HepG2 (cell line): ENCODE data around the gene CAMK2N2. TPM values are rescaled to one million over a fixed set of nuclear protein-coding genes. Genes with fewer than 3 reads are reported as not detected.

ENCODE experiments used
- CEBPB ChIP-seq: IDR thresholded peaks from 2 replicates; pipeline ENCODE4 v1.6.1; 2011; ENCODE audit warnings: low read depth, low read length, improper control_type of control experiment, borderline replicate concordance
- CHCHD3 ChIP-seq: sonication (generic); formaldehyde crosslinking; IDR thresholded peaks from 2 replicates; pipeline ENCODE4 v1.8.0; 2022; ENCODE audit warnings: mild to moderate bottlenecking, missing genetic modification reagents, moderate library complexity
- FOSL1 ChIP-seq: sonication (generic); formaldehyde crosslinking; IDR thresholded peaks from 2 replicates; pipeline ENCODE4 v1.9.0; 2021; ENCODE audit warnings: missing genetic modification reagents, borderline replicate concordance
- JARID2 ChIP-seq: sonication (generic); formaldehyde crosslinking; IDR thresholded peaks from 2 replicates; pipeline ENCODE4 v1.8.1; 2023; ENCODE audit warnings: missing genetic modification reagents, inconsistent platforms; ENCODE audit not compliant: insufficient replicate concordance
- KAT7 ChIP-seq: IDR thresholded peaks from 2 replicates; pipeline ENCODE4 v1.6.1; 2018; ENCODE audit warnings: borderline replicate concordance, missing compliant biosample characterization
- NCOA2 ChIP-seq: sonication (generic); formaldehyde crosslinking; IDR thresholded peaks from 2 replicates; pipeline ENCODE4 v1.8.0; 2022; ENCODE audit warnings: inconsistent platforms
- NFE2L2 ChIP-seq: fragments of 150-350 bp; IDR thresholded peaks from 2 replicates; pipeline ENCODE4 v1.6.1; 2014; ENCODE audit warnings: low read length
- NR2F1 ChIP-seq, 2 experiments: fragments of 450-650 bp in 1 of 2; formaldehyde crosslinking in 1 of 2; IDR thresholded peaks; 2 replicates each; pipeline versions ENCODE4 v1.5.0 to v1.6.1; 2016 to 2020; ENCODE audit warnings: mild to moderate bottlenecking in 1 of 2, missing compliant biosample characterization in 1 of 2, missing genetic modification reagents in 1 of 2, moderate library complexity in 1 of 2
- NR2F6 ChIP-seq, 2 experiments: IDR thresholded peaks; 2 replicates each; pipeline ENCODE4 v1.6.1; 2016; ENCODE audit warnings: antibody characterized with exemption in 1 of 2, mild to moderate bottlenecking in 1 of 2
- NRL ChIP-seq: sonication (generic); formaldehyde crosslinking; IDR thresholded peaks from 2 replicates; pipeline ENCODE4 v1.5.0; 2020; ENCODE audit warnings: missing genetic modification reagents, mild to moderate bottlenecking, moderate library complexity, borderline replicate concordance
- REXO4 ChIP-seq: sonication (generic); formaldehyde crosslinking; IDR thresholded peaks from 2 replicates; pipeline ENCODE4 v1.8.0; 2022; ENCODE audit warnings: missing genetic modification reagents, mild to moderate bottlenecking, borderline replicate concordance
- SRSF4 ChIP-seq: fragments of 200-400 bp; formaldehyde crosslinking; IDR thresholded peaks from one replicate; pipeline ENCODE4 v1.6.1; 2018; ENCODE audit warnings: mild to moderate bottlenecking, low read depth, low read length, moderate library complexity; ENCODE audit not compliant: poor library complexity, severe bottlenecking
- TAF1 ChIP-seq: sonication (generic); formaldehyde crosslinking; IDR thresholded peaks from 2 replicates; pipeline ENCODE4 v1.4.0; 2020; ENCODE audit warnings: missing genetic modification reagents
- XRCC5 ChIP-seq: fragments of 200-400 bp; formaldehyde crosslinking; optimal IDR thresholded peaks from 2 replicates; pipeline ENCODE3; 2017; ENCODE audit warnings: mild to moderate bottlenecking, low read length
- ZNF121 ChIP-seq: sonication (generic); formaldehyde crosslinking; IDR thresholded peaks from 2 replicates; pipeline ENCODE4 v1.5.0; 2020; ENCODE audit warnings: mild to moderate bottlenecking, missing genetic modification reagents
- ZNF143 ChIP-seq: sonication (generic); formaldehyde crosslinking; IDR thresholded peaks from 2 replicates; pipeline ENCODE4 v1.4.0; 2020; ENCODE audit warnings: missing genetic modification reagents
- ZNF441 ChIP-seq: sonication (generic); formaldehyde crosslinking; IDR thresholded peaks from 2 replicates; pipeline ENCODE4 v1.7.0; 2021; ENCODE audit warnings: missing genetic modification reagents, borderline replicate concordance
- ZNF672 ChIP-seq: sonication (generic); formaldehyde crosslinking; IDR thresholded peaks from 2 replicates; pipeline ENCODE4 v1.8.1; 2022; ENCODE audit warnings: missing genetic modification reagents
- ZSCAN29 ChIP-seq: sonication (generic); formaldehyde crosslinking; conservative IDR thresholded peaks from 2 replicates; pipeline ENCODE4 v1.4.0; 2020; ENCODE audit warnings: mild to moderate bottlenecking, missing genetic modification reagents
- polyA plus RNA-seq, 8 experiments: library from polyadenylated mRNA; depleted of rRNA in 3 of 8; stranded (reverse) in 7 of 8; unstranded in 1 of 8; fragments of >200 nt; fragmentation: Illumina TruSeq in 4 of 8; extraction: Trizol in 4 of 8; gene quantifications; 2 replicates each; pipeline versions ENCODE4 v1.2.1 to v1.2.3, GENCODE V29; 2011 to 2016; ENCODE audit warnings: low read depth in 4 of 8, missing spikeins in 1 of 8, mixed read lengths in 1 of 8; ENCODE audit not compliant: insufficient read depth in 1 of 8
- total RNA-seq, 5 experiments: library from RNA; depleted of rRNA; stranded (reverse); fragments of >200 nt; fragmentation: Illumina TruSeq; extraction: Trizol; gene quantifications; 2 replicates each; pipeline ENCODE4 v1.2.3, GENCODE V29; 2016; ENCODE audit warnings: low read depth in 1 of 5
- TF ChIP-seq, protein P1 (sequence below): sonication (generic); formaldehyde crosslinking; IDR thresholded peaks from 2 replicates; pipeline ENCODE4 v1.4.0; 2020; ENCODE audit warnings: missing genetic modification reagents, borderline replicate concordance
- TF ChIP-seq, protein P2 (sequence below): sonication (generic); formaldehyde crosslinking; IDR thresholded peaks from 2 replicates; pipeline ENCODE4 v1.4.0; 2020; ENCODE audit warnings: missing genetic modification reagents, borderline replicate concordance
- TF ChIP-seq, protein P3 (sequence below): IDR thresholded peaks from 2 replicates; pipeline ENCODE4 v1.6.1; 2016; ENCODE audit warnings: low read depth, control low read depth

Gene CAMK2N2
- total and polyA plus RNA-seq, 2 of the 13 experiments (the other 11 are each of a cell fraction or from before 2014, with no cell fraction given): 0.12 to 0.27 TPM

DNA sequence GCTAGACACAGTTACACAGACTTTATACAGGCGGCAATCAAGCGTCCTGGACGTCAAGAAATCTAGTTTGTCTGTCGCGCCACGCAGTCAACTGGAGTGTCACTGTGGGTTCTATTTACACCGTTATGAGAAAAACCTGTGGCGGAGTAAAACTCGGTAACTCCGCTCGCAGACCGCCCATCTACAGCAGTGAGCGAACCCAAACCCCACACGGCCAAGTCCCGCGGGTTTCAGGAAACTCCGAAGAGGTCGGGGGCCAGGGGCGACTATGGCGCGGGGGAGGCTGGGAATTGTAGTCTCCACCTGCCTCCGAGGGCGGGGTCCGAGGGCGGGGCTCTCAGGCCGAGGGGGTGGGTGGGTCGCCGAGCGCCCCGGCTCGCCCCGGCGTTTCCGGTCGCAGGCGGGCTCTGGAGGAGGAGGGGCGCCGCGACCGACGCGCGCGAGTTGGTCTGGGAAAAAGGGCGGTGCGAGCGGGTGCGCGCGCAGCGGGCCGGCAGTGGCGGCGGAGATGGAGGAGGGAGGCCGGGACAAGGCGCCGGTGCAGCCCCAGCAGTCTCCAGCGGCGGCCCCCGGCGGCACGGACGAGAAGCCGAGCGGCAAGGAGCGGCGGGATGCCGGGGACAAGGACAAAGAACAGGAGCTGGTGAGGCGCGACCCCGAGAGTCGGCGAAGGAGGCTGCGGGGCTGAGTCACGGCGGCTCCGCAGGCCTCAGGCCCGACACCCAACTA lies 37.6 kb upstream of the CAMK2N2 start, which contains the start of gene PSMD2 (continued):
- TF ChIP-seq, protein P1, sequence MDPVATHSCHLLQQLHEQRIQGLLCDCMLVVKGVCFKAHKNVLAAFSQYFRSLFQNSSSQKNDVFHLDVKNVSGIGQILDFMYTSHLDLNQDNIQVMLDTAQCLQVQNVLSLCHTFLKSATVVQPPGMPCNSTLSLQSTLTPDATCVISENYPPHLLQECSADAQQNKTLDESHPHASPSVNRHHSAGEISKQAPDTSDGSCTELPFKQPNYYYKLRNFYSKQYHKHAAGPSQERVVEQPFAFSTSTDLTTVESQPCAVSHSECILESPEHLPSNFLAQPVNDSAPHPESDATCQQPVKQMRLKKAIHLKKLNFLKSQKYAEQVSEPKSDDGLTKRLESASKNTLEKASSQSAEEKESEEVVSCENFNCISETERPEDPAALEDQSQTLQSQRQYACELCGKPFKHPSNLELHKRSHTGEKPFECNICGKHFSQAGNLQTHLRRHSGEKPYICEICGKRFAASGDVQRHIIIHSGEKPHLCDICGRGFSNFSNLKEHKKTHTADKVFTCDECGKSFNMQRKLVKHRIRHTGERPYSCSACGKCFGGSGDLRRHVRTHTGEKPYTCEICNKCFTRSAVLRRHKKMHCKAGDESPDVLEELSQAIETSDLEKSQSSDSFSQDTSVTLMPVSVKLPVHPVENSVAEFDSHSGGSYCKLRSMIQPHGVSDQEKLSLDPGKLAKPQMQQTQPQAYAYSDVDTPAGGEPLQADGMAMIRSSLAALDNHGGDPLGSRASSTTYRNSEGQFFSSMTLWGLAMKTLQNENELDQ (CRISPR knock-in tag): no peak
- TF ChIP-seq SRSF4: no peak
- TF ChIP-seq NRL (CRISPR knock-in tag): peak; percentile 76
- TF ChIP-seq TAF1 (CRISPR knock-in tag): peak; percentile 88
- TF ChIP-seq ZNF441 (CRISPR knock-in tag): peak; percentile 50; the same call in 1 of the 2 replicates
- TF ChIP-seq ZNF143 (CRISPR knock-in tag): peak; percentile 89
- TF ChIP-seq XRCC5: no peak
- peak; percentile 35; the same call in 1 of the 2 replicates for TF ChIP-seq NR2F6 (IDR thresholded peaks at IDR 0.05)
- peak; percentile 49; the same call in 1 of the 2 replicates for TF ChIP-seq NR2F6 (CRISPR knock-in tag; IDR thresholded peaks at IDR 0.05)
- no peak for TF ChIP-seq ZSCAN29 (CRISPR knock-in tag)
- no peak for TF ChIP-seq NR2F1 (CRISPR knock-in tag; IDR thresholded peaks at IDR 0.05)
- no peak for TF ChIP-seq ZNF121 (CRISPR knock-in tag)
- 0 out of 2 replicates have a peak, but pooled peaks have one; percentile 16 for TF ChIP-seq KAT7 (CRISPR knock-in tag)
- no peak for TF ChIP-seq NCOA2 (CRISPR knock-in tag)
- no peak for TF ChIP-seq JARID2 (CRISPR knock-in tag)
- no peak for TF ChIP-seq CEBPB
- TF ChIP-seq FOSL1 (CRISPR knock-in tag): no peak
- TF ChIP-seq, protein P2, sequence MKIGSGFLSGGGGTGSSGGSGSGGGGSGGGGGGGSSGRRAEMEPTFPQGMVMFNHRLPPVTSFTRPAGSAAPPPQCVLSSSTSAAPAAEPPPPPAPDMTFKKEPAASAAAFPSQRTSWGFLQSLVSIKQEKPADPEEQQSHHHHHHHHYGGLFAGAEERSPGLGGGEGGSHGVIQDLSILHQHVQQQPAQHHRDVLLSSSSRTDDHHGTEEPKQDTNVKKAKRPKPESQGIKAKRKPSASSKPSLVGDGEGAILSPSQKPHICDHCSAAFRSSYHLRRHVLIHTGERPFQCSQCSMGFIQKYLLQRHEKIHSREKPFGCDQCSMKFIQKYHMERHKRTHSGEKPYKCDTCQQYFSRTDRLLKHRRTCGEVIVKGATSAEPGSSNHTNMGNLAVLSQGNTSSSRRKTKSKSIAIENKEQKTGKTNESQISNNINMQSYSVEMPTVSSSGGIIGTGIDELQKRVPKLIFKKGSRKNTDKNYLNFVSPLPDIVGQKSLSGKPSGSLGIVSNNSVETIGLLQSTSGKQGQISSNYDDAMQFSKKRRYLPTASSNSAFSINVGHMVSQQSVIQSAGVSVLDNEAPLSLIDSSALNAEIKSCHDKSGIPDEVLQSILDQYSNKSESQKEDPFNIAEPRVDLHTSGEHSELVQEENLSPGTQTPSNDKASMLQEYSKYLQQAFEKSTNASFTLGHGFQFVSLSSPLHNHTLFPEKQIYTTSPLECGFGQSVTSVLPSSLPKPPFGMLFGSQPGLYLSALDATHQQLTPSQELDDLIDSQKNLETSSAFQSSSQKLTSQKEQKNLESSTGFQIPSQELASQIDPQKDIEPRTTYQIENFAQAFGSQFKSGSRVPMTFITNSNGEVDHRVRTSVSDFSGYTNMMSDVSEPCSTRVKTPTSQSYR: peak; percentile 63; the same call in 1 of the 2 replicates
- no peak for TF ChIP-seq REXO4 (CRISPR knock-in tag)
- TF ChIP-seq NFE2L2: no peak
- no peak for TF ChIP-seq CHCHD3 (CRISPR knock-in tag)
- TF ChIP-seq, protein P3, sequence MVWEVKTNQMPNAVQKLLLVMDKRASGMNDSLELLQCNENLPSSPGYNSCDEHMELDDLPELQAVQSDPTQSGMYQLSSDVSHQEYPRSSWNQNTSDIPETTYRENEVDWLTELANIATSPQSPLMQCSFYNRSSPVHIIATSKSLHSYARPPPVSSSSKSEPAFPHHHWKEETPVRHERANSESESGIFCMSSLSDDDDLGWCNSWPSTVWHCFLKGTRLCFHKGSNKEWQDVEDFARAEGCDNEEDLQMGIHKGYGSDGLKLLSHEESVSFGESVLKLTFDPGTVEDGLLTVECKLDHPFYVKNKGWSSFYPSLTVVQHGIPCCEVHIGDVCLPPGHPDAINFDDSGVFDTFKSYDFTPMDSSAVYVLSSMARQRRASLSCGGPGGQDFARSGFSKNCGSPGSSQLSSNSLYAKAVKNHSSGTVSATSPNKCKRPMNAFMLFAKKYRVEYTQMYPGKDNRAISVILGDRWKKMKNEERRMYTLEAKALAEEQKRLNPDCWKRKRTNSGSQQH (CRISPR knock-in tag): peak; percentile 95
- no peak for TF ChIP-seq ZNF672
